COR-L47 (cell line): ENCODE results near the gene M6PR.
"Not testable (repeated sequence)": the region's sequence is repeated elsewhere in the genome, so short reads cannot be mapped to it uniquely, and the experiment has no call there.

ENCODE experiments used
- DNase-seq: peaks from one replicate; lab custom pipeline; 2025; lab: John Stamatoyannopoulos, UW

Gene M6PR

GRCh38 chr12:8950702-8951478 lies 1.4 kb upstream of the M6PR start:
- DNase-seq, result no peak

GRCh38 chr12:8950221-8950527 lies 729 bp upstream of the M6PR start:
- no peak for DNase-seq

GRCh38 chr12:8948701-8949341 lies 624 bp downstream of the M6PR start:
- DNase-seq, result no peak

GRCh38 chr12:8947737-8948136 lies 1.7 kb downstream of the M6PR start:
- no peak for DNase-seq

GRCh38 chr12:8946733-8947132 lies 2.7 kb downstream of the M6PR start:
- no peak for DNase-seq

- DNase-seq, result no peak
Observed at GRCh38 chr12:8943565-8944186, 5.8 kb downstream of the M6PR start.

- DNase-seq, result no peak
Observed at GRCh38 chr12:8941691-8942478, 7.6 kb downstream of the M6PR start.

- DNase-seq, result not testable (repeated sequence)
Observed at GRCh38 chr12:8937842-8938442, 11.5 kb downstream of the M6PR start.

GRCh38 chr12:8936735-8937134 lies 12.7 kb downstream of the M6PR start:
- DNase-seq, result no peak

- DNase-seq, result not testable (repeated sequence)
Observed at GRCh38 chr12:8934080-8934479, 15.4 kb downstream of the M6PR start.

GRCh38 chr12:8932464-8932863 lies 17.0 kb downstream of the M6PR start:
- not testable (repeated sequence) for DNase-seq

GRCh38 chr12:8930655-8931323 lies 18.7 kb downstream of the M6PR start:
- not testable (repeated sequence) for DNase-seq

GRCh38 chr12:8922544-8922943 lies 26.9 kb downstream of the M6PR start:
- no peak for DNase-seq

- DNase-seq, result not testable (repeated sequence)
Observed at GRCh38 chr12:8919643-8920042, 29.8 kb downstream of the M6PR start.

GRCh38 chr12:8917751-8918150 lies 31.7 kb downstream of the M6PR start:
- no peak for DNase-seq

GRCh38 chr12:8917031-8917430 lies 32.4 kb downstream of the M6PR start:
- DNase-seq, result no peak

- no peak for DNase-seq
Observed at GRCh38 chr12:8916154-8916553, 33.3 kb downstream of the M6PR start.

- DNase-seq, result peak; percentile 11
Observed at GRCh38 chr12:8914716-8915526, 34.5 kb downstream of the M6PR start.

- DNase-seq, result not testable (repeated sequence)
Observed at GRCh38 chr12:8914033-8914715, 35.3 kb downstream of the M6PR start, which contains the start of gene PHC1. Gene PHC1, plus strand, starts transcription at chr12:8914509. Its CDS starts 3,169 bp downstream, at chr12:8917678.

- no peak for DNase-seq
Observed at GRCh38 chr12:8913702-8914032, 35.8 kb downstream of the M6PR start.
